Loucy (cell line): ENCODE results near the gene IGFLR1.

Experiments used
- EZH2phosphoT487 ChIP-seq: fragments of 200-600 bp; IDR thresholded peaks from 2 replicates; pipeline ENCODE4 v1.6.1; 2018; ENCODE audit warnings: antibody characterized with exemption, mild to moderate bottlenecking, moderate library complexity, borderline replicate concordance
- TF ChIP-seq, protein P1 (sequence below): fragments of 200-600 bp; sonication (generic); conservative IDR thresholded peaks from 2 replicates; pipeline ENCODE4 v1.5.1; 2014; ENCODE audit warnings: mild to moderate bottlenecking, antibody characterized with exemption, low read length

DNA sequence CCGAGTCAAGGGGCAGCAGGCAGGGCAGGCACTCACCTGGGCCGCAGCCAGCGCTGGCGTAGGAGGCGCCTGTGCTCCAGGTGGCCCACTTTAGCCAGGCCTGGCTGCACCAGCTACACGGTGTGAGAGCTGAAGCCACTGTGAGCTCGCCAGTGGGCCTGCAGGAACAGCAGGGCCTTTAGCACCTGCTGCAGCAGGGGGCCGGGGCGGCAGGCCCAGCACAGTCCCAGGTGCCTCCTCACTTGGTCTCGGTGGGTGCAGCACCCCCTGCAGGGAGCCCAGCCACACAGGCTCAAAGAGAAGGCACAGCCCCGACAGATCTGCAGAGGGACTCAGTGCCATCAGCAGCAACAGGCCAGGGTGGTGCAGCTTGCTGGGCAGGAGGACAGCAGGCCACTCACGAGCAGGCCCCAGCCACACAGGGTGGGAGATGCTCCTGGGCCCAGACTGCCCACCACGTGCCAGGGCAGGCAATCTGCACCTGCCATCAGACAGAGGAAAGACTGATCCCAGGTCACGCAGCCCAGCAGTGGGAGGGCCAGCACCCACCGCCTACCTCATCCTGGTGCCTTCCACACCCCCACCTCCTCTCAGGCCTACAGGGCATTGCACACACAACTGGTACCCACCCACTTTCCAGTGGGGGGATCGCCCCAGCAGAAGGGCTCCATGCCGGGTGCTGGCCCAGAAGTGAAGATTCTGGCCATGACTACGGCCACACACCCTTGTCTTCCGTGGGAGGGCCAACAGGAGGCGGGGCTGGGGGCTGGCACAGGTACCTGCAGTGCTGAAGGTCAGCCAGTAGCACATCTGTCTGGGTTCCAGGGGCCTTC, 48.9 kb upstream of the IGFLR1 start:
- TF ChIP-seq, protein P1, sequence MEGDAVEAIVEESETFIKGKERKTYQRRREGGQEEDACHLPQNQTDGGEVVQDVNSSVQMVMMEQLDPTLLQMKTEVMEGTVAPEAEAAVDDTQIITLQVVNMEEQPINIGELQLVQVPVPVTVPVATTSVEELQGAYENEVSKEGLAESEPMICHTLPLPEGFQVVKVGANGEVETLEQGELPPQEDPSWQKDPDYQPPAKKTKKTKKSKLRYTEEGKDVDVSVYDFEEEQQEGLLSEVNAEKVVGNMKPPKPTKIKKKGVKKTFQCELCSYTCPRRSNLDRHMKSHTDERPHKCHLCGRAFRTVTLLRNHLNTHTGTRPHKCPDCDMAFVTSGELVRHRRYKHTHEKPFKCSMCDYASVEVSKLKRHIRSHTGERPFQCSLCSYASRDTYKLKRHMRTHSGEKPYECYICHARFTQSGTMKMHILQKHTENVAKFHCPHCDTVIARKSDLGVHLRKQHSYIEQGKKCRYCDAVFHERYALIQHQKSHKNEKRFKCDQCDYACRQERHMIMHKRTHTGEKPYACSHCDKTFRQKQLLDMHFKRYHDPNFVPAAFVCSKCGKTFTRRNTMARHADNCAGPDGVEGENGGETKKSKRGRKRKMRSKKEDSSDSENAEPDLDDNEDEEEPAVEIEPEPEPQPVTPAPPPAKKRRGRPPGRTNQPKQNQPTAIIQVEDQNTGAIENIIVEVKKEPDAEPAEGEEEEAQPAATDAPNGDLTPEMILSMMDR = peak; percentile 49
- TF ChIP-seq EZH2phosphoT487 = no peak
